ENCODE measurements around the gene TTC16. TPM values are rescaled to one million over a fixed set of nuclear protein-coding genes. Genes with fewer than 3 reads are reported as not detected.

Gene TTC16
- total RNA-seq, 1 donor from 2014 or later = not detected

- Mint-ChIP-seq H3K36me3 (ENCODE audit: unreplicated experiment) (peaks cover 20% of the 10 kb centered on the region), H3K9me3 (ENCODE audit: unreplicated experiment) (no peaks in the 10 kb centered on the region), H3K27me3 (ENCODE audit: unreplicated experiment) (no peaks in the 10 kb centered on the region), H3K27ac (ENCODE audit: unreplicated experiment) (no peak overlapping the region), H3K4me3 (ENCODE audit: unreplicated experiment) (no peak overlapping the region), H3K4me1 (ENCODE audit: unreplicated experiment) (no peaks in the 10 kb centered on the region)
- DNase-seq (ENCODE audit: extremely low spot score, unreplicated experiment) = no peak
- no peak for TF ChIP-seq CTCF (IDR thresholded peaks at IDR 0.05)
These were observed 26.7 kb downstream of the TTC16 start for GRCh38 chr9:127742435-127743088.

- H3K27ac Mint-ChIP-seq (ENCODE audit: unreplicated experiment) = no peak overlapping the region
- peaks cover 18% of the 10 kb centered on the region for H3K36me3 Mint-ChIP-seq (ENCODE audit: unreplicated experiment)
- H3K27me3 Mint-ChIP-seq (ENCODE audit: unreplicated experiment) = no peaks in the 10 kb centered on the region
- DNase-seq (ENCODE audit: extremely low spot score, unreplicated experiment) = no peak
- no peak overlapping the region for H3K4me3 Mint-ChIP-seq (ENCODE audit: unreplicated experiment)
- H3K9me3 Mint-ChIP-seq (ENCODE audit: unreplicated experiment) = no peaks in the 10 kb centered on the region
- H3K4me1 Mint-ChIP-seq (ENCODE audit: unreplicated experiment) = no peaks in the 10 kb centered on the region
- TF ChIP-seq CTCF (IDR thresholded peaks at IDR 0.05) = no peak
These were observed 28.7 kb downstream of the TTC16 start for GRCh38 chr9:127744398-127745110.

GRCh38 chr9:127746959-127747569, 31.2 kb downstream of the TTC16 start:
- no peak overlapping the region for H3K4me3 Mint-ChIP-seq (ENCODE audit: unreplicated experiment)
- H3K4me1 Mint-ChIP-seq (ENCODE audit: unreplicated experiment) = no peaks in the 10 kb centered on the region
- no peaks in the 10 kb centered on the region for H3K9me3 Mint-ChIP-seq (ENCODE audit: unreplicated experiment)
- no peaks in the 10 kb centered on the region for H3K27me3 Mint-ChIP-seq (ENCODE audit: unreplicated experiment)
- no peak overlapping the region for H3K27ac Mint-ChIP-seq (ENCODE audit: unreplicated experiment)
- DNase-seq (ENCODE audit: extremely low spot score, unreplicated experiment) = no peak
- peaks cover 24% of the 10 kb centered on the region for H3K36me3 Mint-ChIP-seq (ENCODE audit: unreplicated experiment)
- TF ChIP-seq CTCF (IDR thresholded peaks at IDR 0.05) = no peak

GRCh38 chr9:127749090-127749787, 33.4 kb downstream of the TTC16 start:
- H3K4me1 Mint-ChIP-seq (ENCODE audit: unreplicated experiment) = no peaks in the 10 kb centered on the region
- no peaks in the 10 kb centered on the region for H3K27me3 Mint-ChIP-seq (ENCODE audit: unreplicated experiment)
- H3K27ac Mint-ChIP-seq (ENCODE audit: unreplicated experiment) = no peak overlapping the region
- no peak for TF ChIP-seq CTCF (IDR thresholded peaks at IDR 0.05)
- DNase-seq (ENCODE audit: extremely low spot score, unreplicated experiment) = no peak
- no peak overlapping the region for H3K4me3 Mint-ChIP-seq (ENCODE audit: unreplicated experiment)
- no peaks in the 10 kb centered on the region for H3K9me3 Mint-ChIP-seq (ENCODE audit: unreplicated experiment)
- H3K36me3 Mint-ChIP-seq (ENCODE audit: unreplicated experiment) = peaks cover 21% of the 10 kb centered on the region

All from osteocyte (in vitro differentiated cells).